Measurements from ENCODE around the gene DLGAP1.

The DLGAP1 gene

GRCh38 chr18:3667255-3668137 is 787.6 kb downstream of the DLGAP1 start:
- Histone ChIP-seq H3K9me3 (ENCODE audit: control insufficient read depth in 1 of 2, low read length in 2 of 2) (no peaks in the 10 kb centered on the region), H3K9ac (ENCODE audit: low read depth in 1 of 2, low read length in 2 of 2) (no peak overlapping the region), H3K4me3 (ENCODE audit: low read depth in 1 of 2, low read length in 2 of 2) (no peak overlapping the region), H3K27me3 (ENCODE audit: control insufficient read depth in 1 of 2, insufficient read depth in 2 of 2, low read length in 2 of 2) (no peaks in the 10 kb centered on the region), H3K4me1 (ENCODE audit: control insufficient read depth in 1 of 2, insufficient read depth in 2 of 2, low read length in 2 of 2) (peaks cover 32 to 34% of the 10 kb centered on the region in 2 donors), H3K27ac (ENCODE audit: low read depth, low read length) (no peak overlapping the region), H3K36me3 (ENCODE audit: control insufficient read depth in 1 of 2, insufficient read depth in 2 of 2, low read length in 2 of 2) (no peaks in the 10 kb centered on the region)

- H3K27ac ChIP-seq (ENCODE audit: low read depth, low read length) = no peak overlapping the region
- H3K27me3 ChIP-seq (ENCODE audit: control insufficient read depth in 1 of 2, insufficient read depth in 2 of 2, low read length in 2 of 2) = no peaks in the 10 kb centered on the region
- H3K9ac ChIP-seq (ENCODE audit: low read depth in 1 of 2, low read length in 2 of 2) = no peak overlapping the region
Observed at GRCh38 chr18:3666526-3667254, 788.4 kb downstream of the DLGAP1 start.

GRCh38 chr18:3665780-3666525 is 789.2 kb downstream of the DLGAP1 start:
- H3K4me1 ChIP-seq (ENCODE audit: control insufficient read depth in 1 of 2, insufficient read depth in 2 of 2, low read length in 2 of 2) = peaks cover 24 to 28% of the 10 kb centered on the region in 2 donors
- H3K27ac ChIP-seq (ENCODE audit: low read depth, low read length) = peak overlapping the region; percentile 66
- H3K36me3 ChIP-seq (ENCODE audit: control insufficient read depth in 1 of 2, insufficient read depth in 2 of 2, low read length in 2 of 2) = no peaks in the 10 kb centered on the region
- H3K9ac ChIP-seq (ENCODE audit: low read depth in 1 of 2, low read length in 2 of 2) = peak overlapping the region; percentile 8 to 58
- H3K9me3 ChIP-seq (ENCODE audit: control insufficient read depth in 1 of 2, low read length in 2 of 2) = no peaks in the 10 kb centered on the region
- no peaks in the 10 kb centered on the region for H3K27me3 ChIP-seq (ENCODE audit: control insufficient read depth in 1 of 2, insufficient read depth in 2 of 2, low read length in 2 of 2)
- H3K4me3 ChIP-seq (ENCODE audit: low read depth in 1 of 2, low read length in 2 of 2) = peak overlapping the region; percentile 41 to 48

More at GRCh38 chr18:3666526-3667254, 788.4 kb downstream of the DLGAP1 start:
- Histone ChIP-seq H3K4me1 (ENCODE audit: control insufficient read depth in 1 of 2, insufficient read depth in 2 of 2, low read length in 2 of 2) (peaks cover 30 to 34% of the 10 kb centered on the region in 2 donors), H3K36me3 (ENCODE audit: control insufficient read depth in 1 of 2, insufficient read depth in 2 of 2, low read length in 2 of 2) (no peaks in the 10 kb centered on the region), H3K4me3 (ENCODE audit: low read depth in 1 of 2, low read length in 2 of 2) (peak overlapping the region in 1 of 2 donors; percentile 48), H3K9me3 (ENCODE audit: control insufficient read depth in 1 of 2, low read length in 2 of 2) (no peaks in the 10 kb centered on the region)

DNA sequence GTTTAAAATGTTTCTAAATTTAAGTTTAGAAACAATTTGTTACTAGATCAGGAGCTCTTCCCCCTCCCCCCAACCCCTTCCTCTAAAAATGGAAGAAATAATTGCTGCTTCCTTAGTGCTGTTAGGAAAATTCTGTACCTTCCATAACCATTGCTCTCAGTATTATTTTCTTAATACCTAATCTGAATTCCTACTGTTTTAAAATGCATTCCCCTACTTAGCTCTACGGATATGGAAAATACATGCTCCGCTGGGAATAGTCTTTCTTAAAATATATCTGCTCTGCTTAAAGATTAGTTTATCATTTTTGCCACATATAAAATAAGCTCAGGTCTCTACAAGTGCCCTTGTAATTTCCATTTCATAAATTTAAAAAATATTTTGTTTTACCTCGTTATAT is 789.9 kb downstream of the DLGAP1 start:
- Histone ChIP-seq H3K27me3 (ENCODE audit: control insufficient read depth in 1 of 2, insufficient read depth in 2 of 2, low read length in 2 of 2) (no peaks in the 10 kb centered on the region), H3K27ac (ENCODE audit: low read depth, low read length) (no peak overlapping the region), H3K4me1 (ENCODE audit: control insufficient read depth in 1 of 2, insufficient read depth in 2 of 2, low read length in 2 of 2) (peaks cover 21 to 24% of the 10 kb centered on the region in 2 donors), H3K4me3 (ENCODE audit: low read depth in 1 of 2, low read length in 2 of 2) (peak overlapping the region in 1 of 2 donors; percentile 41), H3K9me3 (ENCODE audit: control insufficient read depth in 1 of 2, low read length in 2 of 2) (no peaks in the 10 kb centered on the region), H3K9ac (ENCODE audit: low read depth in 1 of 2, low read length in 2 of 2) (peak overlapping the region in 1 of 2 donors; percentile 58), H3K36me3 (ENCODE audit: control insufficient read depth in 1 of 2, insufficient read depth in 2 of 2, low read length in 2 of 2) (no peaks in the 10 kb centered on the region)

DNA sequence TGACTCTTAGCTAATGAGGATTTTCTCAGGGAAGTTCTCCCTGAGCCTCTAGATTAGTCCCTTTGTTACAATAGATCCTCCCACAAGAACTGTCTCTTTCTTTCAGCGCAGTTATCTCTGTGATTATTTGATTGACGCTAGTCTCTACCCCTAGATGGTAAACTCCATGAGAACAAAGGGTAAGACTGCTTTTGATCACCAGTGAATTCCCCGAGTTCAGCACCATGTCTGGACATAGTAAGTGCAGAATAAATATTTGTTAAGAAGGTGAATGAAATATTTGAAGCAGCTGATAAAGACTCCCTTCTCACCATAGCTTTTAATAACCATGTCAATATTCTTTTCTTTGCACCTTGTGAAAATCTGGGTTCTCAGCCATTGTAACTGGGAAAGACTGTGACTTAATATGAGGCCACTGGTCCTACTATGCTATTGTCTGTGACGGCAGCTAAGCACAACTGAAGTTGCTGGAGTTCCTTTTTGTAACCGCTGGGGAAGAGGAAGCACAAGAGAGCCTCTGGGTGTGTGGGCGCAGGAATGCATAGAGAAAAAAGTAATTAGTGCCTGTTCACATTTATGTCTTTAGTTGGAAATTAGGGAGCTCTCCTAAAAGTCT is 790.4 kb downstream of the DLGAP1 start:
- no peak overlapping the region for H3K9ac ChIP-seq (ENCODE audit: low read depth in 1 of 2, low read length in 2 of 2)

GRCh38 chr18:3663870-3664512 is 791.1 kb downstream of the DLGAP1 start:
- H3K4me1 ChIP-seq (ENCODE audit: control insufficient read depth in 1 of 2, insufficient read depth in 2 of 2, low read length in 2 of 2) = peaks cover 20 to 24% of the 10 kb centered on the region in 2 donors
- H3K9ac ChIP-seq (ENCODE audit: low read depth in 1 of 2, low read length in 2 of 2) = no peak overlapping the region
- H3K27ac ChIP-seq (ENCODE audit: low read depth, low read length) = no peak overlapping the region
- no peaks in the 10 kb centered on the region for H3K36me3 ChIP-seq (ENCODE audit: control insufficient read depth in 1 of 2, insufficient read depth in 2 of 2, low read length in 2 of 2)
- H3K4me3 ChIP-seq (ENCODE audit: low read depth in 1 of 2, low read length in 2 of 2) = no peak overlapping the region
- no peaks in the 10 kb centered on the region for H3K27me3 ChIP-seq (ENCODE audit: control insufficient read depth in 1 of 2, insufficient read depth in 2 of 2, low read length in 2 of 2)
- H3K9me3 ChIP-seq (ENCODE audit: control insufficient read depth in 1 of 2, low read length in 2 of 2) = no peaks in the 10 kb centered on the region

More for the DNA sequence above, 790.4 kb downstream of the DLGAP1 start:
- H3K36me3 ChIP-seq (ENCODE audit: control insufficient read depth in 1 of 2, insufficient read depth in 2 of 2, low read length in 2 of 2) = no peaks in the 10 kb centered on the region
- H3K4me1 ChIP-seq (ENCODE audit: control insufficient read depth in 1 of 2, insufficient read depth in 2 of 2, low read length in 2 of 2) = peaks cover 20 to 24% of the 10 kb centered on the region in 2 donors
- H3K4me3 ChIP-seq (ENCODE audit: low read depth in 1 of 2, low read length in 2 of 2) = no peak overlapping the region
- H3K27ac ChIP-seq (ENCODE audit: low read depth, low read length) = no peak overlapping the region
- no peaks in the 10 kb centered on the region for H3K9me3 ChIP-seq (ENCODE audit: control insufficient read depth in 1 of 2, low read length in 2 of 2)
- H3K27me3 ChIP-seq (ENCODE audit: control insufficient read depth in 1 of 2, insufficient read depth in 2 of 2, low read length in 2 of 2) = no peaks in the 10 kb centered on the region

DNA sequence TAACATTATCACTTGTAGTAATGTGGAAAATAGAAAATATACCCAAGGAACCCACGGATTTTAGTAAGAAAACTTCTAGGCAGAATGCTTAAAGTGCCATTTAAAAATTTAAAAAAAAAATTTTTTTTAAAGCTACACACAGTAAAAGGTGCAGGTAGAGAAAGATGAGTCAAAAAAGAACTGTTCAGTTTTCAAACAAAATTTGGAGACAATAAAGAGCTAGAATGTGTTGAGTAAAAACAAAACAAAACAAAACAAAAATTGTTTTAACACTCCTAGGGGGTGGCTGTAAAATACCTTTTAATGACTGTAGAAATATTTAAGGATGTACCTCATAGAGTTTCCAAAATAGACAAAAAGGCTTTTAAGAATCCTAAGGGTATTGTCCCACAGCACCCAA is 793.1 kb downstream of the DLGAP1 start:
- no peak overlapping the region for H3K27ac ChIP-seq (ENCODE audit: low read depth, low read length)
- H3K9ac ChIP-seq (ENCODE audit: low read depth in 1 of 2, low read length in 2 of 2) = no peak overlapping the region

GRCh38 chr18:3660739-3661515 is 794.2 kb downstream of the DLGAP1 start:
- no peak overlapping the region for H3K4me3 ChIP-seq (ENCODE audit: low read depth in 1 of 2, low read length in 2 of 2)
- no peaks in the 10 kb centered on the region for H3K9me3 ChIP-seq (ENCODE audit: control insufficient read depth in 1 of 2, low read length in 2 of 2)
- no peak overlapping the region for H3K9ac ChIP-seq (ENCODE audit: low read depth in 1 of 2, low read length in 2 of 2)
- peaks cover 19 to 24% of the 10 kb centered on the region in 2 donors for H3K4me1 ChIP-seq (ENCODE audit: control insufficient read depth in 1 of 2, insufficient read depth in 2 of 2, low read length in 2 of 2)
- H3K27ac ChIP-seq (ENCODE audit: low read depth, low read length) = no peak overlapping the region
- no peaks in the 10 kb centered on the region for H3K36me3 ChIP-seq (ENCODE audit: control insufficient read depth in 1 of 2, insufficient read depth in 2 of 2, low read length in 2 of 2)
- H3K27me3 ChIP-seq (ENCODE audit: control insufficient read depth in 1 of 2, insufficient read depth in 2 of 2, low read length in 2 of 2) = no peaks in the 10 kb centered on the region

More for the DNA sequence above, 793.1 kb downstream of the DLGAP1 start:
- H3K4me1 ChIP-seq (ENCODE audit: control insufficient read depth in 1 of 2, insufficient read depth in 2 of 2, low read length in 2 of 2) = peaks cover 20 to 22% of the 10 kb centered on the region in 2 donors
- H3K4me3 ChIP-seq (ENCODE audit: low read depth in 1 of 2, low read length in 2 of 2) = no peak overlapping the region
- H3K36me3 ChIP-seq (ENCODE audit: control insufficient read depth in 1 of 2, insufficient read depth in 2 of 2, low read length in 2 of 2) = no peaks in the 10 kb centered on the region
- no peaks in the 10 kb centered on the region for H3K9me3 ChIP-seq (ENCODE audit: control insufficient read depth in 1 of 2, low read length in 2 of 2)
- H3K27me3 ChIP-seq (ENCODE audit: control insufficient read depth in 1 of 2, insufficient read depth in 2 of 2, low read length in 2 of 2) = no peaks in the 10 kb centered on the region

DNA sequence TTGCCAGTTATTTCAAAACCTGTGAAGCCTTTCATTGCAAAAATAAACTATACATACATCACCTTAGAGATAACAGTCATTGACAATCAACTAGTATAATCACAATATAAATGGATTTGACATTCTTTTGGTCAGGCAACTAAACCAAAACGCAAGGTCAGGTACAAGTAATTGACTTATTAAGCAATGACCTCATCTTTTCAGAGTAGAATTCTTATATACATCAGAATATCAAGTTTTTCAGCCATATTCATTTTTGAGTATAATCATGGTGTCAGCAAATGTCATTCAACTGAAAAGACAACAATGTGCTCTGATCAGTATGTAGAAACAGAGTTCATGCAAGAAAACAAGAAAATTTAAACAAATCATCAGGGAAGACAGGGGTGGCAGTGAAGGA is 796.6 kb downstream of the DLGAP1 start:
- Histone ChIP-seq H3K27me3 (ENCODE audit: control insufficient read depth in 1 of 2, insufficient read depth in 2 of 2, low read length in 2 of 2) (no peaks in the 10 kb centered on the region), H3K9me3 (ENCODE audit: control insufficient read depth in 1 of 2, low read length in 2 of 2) (no peaks in the 10 kb centered on the region), H3K4me1 (ENCODE audit: control insufficient read depth in 1 of 2, insufficient read depth in 2 of 2, low read length in 2 of 2) (peaks cover 25 to 29% of the 10 kb centered on the region in 2 donors), H3K36me3 (ENCODE audit: control insufficient read depth in 1 of 2, insufficient read depth in 2 of 2, low read length in 2 of 2) (no peaks in the 10 kb centered on the region), H3K4me3 (ENCODE audit: low read depth in 1 of 2, low read length in 2 of 2) (no peak overlapping the region), H3K9ac (ENCODE audit: low read depth in 1 of 2, low read length in 2 of 2) (no peak overlapping the region), H3K27ac (ENCODE audit: low read depth, low read length) (no peak overlapping the region)

Measured in duodenal mucosa (tissue), 2 donors.